GM18951 (cell line): ENCODE measurements around the gene GADD45GIP1.
"Not testable (repeated sequence)": the region's sequence is repeated elsewhere in the genome, so short reads cannot be mapped to it uniquely, and the experiment has no call there.

ENCODE experiments used
- POLR2A ChIP-seq: IDR thresholded peaks from 4 replicates; pipeline ENCODE4 v1.6.1; 2011; ENCODE audit warnings: mild to moderate bottlenecking; ENCODE audit not compliant: insufficient read length, insufficient read depth; ENCODE audit errors: extremely low read depth
- in situ Hi-C: fragments of 300-500 bp; cut with MboI; formaldehyde crosslinking; loops from one replicate; pipeline ENCODE4 v1.12.0; 2022; ENCODE audit warnings: low sequenced_read_pairs, mixed read lengths, inconsistent platforms; ENCODE audit not compliant: unreplicated experiment

GADD45GIP1 gene

GRCh38 chr19:12937093-12937926 is 19.7 kb downstream of the GADD45GIP1 start:
- in situ Hi-C loops: no loop called here
- TF ChIP-seq POLR2A: no peak

DNA sequence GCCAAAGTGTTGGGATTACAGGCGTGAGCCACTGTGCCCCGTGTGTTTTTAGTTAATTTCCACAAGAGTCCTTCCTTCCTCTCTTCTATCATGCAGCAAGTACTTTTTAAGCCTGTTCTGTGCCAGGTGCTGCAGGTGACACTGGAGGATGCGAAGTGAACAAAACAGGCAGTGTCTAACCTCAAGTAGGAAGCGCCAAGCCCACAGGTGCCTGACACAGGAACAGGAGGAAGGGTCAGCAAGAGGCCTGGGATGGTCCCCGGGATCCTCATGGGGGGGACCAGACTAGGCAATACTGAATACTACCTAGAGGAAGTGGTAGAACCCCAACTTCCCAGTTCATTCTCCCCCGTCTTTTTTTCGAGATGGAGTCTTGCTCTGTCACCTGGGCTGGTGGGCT is 20.4 kb downstream of the GADD45GIP1 start:
- in situ Hi-C loops: no loop called here
- TF ChIP-seq POLR2A: no peak

GRCh38 chr19:12935071-12935470 is 22.0 kb downstream of the GADD45GIP1 start:
- in situ Hi-C loops: no loop called here
- no peak for TF ChIP-seq POLR2A

DNA sequence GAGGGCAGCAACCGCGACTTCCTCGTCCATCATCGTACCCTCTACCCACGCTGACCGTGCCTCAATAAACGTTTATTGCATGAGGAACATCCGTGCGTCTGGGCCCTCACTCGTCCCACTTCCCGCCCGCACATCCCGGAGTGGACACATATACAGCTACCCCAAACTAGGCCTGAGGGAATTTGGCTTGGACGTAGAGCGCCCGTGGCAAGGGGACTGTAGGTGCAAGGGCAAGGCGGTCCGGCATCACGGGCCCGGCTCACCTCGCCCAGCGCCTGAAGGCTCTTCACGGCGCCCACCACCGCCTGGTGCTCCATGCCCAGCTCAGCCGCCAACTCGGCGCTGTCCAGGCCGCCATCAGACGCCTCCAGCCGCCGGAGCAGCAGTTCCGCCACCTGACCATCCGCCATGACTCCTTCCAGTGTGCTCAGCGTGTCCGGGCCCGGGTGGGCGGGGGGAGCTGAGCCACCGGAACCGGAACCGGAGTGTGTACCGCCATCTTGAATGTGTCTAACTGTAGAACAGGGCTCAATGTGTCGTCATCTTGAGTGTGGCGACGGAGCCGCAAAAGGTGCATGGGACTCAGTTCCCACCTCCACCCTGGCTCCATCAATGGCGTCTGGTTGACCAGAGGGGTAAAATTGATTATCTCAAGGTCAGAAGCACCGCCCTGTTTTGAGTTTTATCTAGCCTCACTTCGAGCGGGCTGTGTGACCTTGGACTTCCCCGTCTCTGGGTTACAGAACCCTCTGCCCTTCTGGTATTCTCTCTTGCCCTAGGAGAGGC is 23.5 kb downstream of the GADD45GIP1 start, which contains the start of gene FARSA:
FARSA (minus strand) TSS at position 425 of the 786 bp plus-strand sequence; CDS start at position 410, 15 bp downstream.
- in situ Hi-C loops: no loop called here
- TF ChIP-seq POLR2A: peak; percentile 95

GRCh38 chr19:12932392-12933286 is 24.4 kb downstream of the GADD45GIP1 start:
- TF ChIP-seq POLR2A: no peak
- in situ Hi-C loops: no loop called here

- no peak for TF ChIP-seq POLR2A
- in situ Hi-C loops: no loop called here
These were observed 26.9 kb downstream of the GADD45GIP1 start for GRCh38 chr19:12930002-12930645.

DNA sequence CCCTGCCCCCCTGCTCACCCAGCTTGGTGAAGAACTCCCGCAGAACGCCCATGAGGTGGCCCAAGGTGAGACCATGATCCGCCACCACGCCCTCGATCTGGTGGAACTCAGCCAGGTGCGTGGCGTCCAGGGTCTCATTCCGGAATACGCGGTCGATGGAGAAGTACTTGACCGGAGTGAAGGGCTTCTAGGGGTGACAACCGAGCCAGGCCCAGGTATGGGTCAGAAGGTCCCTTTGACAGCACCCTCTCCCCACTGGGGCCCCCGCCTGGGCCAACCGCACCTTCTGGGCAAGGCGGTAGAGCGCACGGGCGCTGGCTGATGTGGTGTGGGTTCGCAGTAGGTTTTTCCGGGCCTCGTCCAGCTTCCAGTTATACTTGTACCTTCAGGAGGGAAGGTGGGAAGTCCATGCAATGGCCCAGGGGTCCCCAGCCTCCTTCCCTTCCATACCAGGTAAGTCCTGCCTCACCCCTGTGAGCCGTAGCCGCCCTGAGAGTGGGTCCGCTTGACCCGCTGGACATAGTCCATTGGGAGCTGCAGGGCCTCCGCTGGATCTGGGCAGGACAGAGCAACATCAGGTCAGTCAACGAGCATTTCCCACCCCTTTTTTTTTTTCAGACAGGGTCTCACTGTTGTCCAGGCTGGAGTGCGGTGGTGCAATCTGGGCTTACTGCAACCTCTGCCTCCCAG is 32.3 kb downstream of the GADD45GIP1 start:
- in situ Hi-C loops: no loop called here
- no peak for TF ChIP-seq POLR2A

DNA sequence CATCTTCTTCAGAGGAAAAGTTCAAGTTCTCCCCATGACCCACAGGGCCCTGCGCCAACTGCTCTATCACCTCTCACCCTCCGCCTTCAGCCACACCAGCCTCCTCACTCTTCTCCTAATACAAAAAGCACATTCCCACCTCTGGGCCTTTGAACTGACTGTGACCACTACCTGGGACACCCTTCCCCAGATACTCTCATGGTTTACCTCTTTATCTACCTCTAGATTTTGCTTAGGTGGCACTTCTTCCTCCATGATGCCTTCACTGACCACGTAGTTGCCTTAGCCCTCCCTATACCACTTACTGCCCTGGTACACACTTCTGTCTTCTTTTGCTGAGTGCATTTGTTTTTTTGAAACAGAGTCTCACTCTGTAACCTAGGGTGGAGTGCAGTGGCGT is 34.1 kb downstream of the GADD45GIP1 start:
- in situ Hi-C loops: no loop called here
- no peak for TF ChIP-seq POLR2A

DNA sequence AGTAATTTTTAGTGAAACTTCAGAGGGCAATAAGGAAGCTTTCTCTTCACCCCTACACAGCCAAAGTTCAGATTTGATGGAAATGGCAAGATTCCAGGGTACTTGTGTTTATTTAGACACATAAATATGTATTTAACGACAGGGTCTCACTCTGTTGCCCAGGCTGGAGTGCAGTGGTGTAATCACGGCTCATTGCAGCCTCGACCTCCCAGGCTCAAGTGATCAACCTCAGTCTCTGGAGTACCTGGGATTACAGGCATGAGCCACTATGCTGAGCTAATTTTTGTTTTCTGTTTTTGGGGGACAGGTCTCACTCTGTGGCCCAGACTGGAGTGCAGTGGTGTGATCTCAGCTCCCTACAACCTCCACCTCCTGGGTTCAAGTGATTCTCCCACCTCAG is 36.0 kb downstream of the GADD45GIP1 start:
- in situ Hi-C loops: no loop called here

DNA sequence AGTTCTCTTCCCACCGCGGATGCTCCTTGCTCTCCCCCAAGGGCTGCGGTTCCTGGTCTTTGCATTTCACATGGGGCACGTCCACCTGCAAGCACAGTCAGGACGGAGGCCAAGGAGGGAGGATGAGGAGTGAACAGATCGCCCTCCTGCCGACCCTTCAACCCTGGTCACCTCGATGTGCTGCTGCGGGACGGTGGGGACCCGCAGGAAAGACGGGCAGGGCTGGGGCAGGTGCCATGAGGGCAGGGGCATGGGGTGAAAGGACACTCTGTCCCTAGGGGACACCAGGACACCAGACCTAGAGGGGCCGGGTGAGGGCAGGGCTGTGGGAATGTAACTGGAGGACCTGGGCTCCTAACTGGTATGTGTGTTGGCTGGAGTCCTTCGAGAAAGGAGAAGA is 38.8 kb downstream of the GADD45GIP1 start:
- in situ Hi-C loops: no loop called here
- TF ChIP-seq POLR2A: no peak

More for the DNA sequence above, 36.0 kb downstream of the GADD45GIP1 start:
- no peak for TF ChIP-seq POLR2A

- in situ Hi-C loops: not testable (repeated sequence)
These were observed 41.2 kb downstream of the GADD45GIP1 start for GRCh38 chr19:12915860-12916259.
